ENCODE results near the gene PLA2G1B. TPM values are rescaled to one million over a fixed set of nuclear protein-coding genes. Genes with fewer than 3 reads are reported as not detected.

The PLA2G1B gene
- total RNA-seq, 2 donors from 2014 or later: 6,971 to 11,984 TPM

DNA sequence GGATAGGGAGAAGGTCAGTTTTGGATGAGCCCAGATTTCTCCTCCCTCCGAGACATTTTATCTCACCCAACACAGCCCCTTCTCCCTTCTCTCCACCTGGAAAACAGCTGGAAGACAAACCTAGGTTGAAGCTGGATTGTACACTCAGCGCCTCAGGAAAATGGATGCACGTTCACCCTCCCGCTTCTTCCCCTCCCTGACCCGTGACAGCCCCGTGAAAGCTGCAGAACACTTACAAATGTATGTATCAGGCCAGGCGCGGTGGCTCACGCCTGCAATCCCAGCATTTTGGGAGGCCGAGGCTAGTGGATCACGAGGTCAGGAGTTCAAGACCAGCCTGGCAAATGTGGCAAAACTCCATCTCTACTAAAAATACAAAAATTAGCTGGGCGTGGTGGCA is 40.1 kb downstream of the PLA2G1B start:
- H3K27me3 ChIP-seq: no peaks in the 10 kb centered on the region
- DNase-seq: no peak
- WGBS, 2 donors: 81 to 86% methylated on average over 10 to 12 of the region's 12 CpGs
- intact Hi-C loops (cut with DNase I): no loop called here
- no peaks in the 10 kb centered on the region for H3K9me3 ChIP-seq
- TF ChIP-seq POLR2A (IDR thresholded peaks at IDR 0.05): no peak
- TF ChIP-seq, protein P1, sequence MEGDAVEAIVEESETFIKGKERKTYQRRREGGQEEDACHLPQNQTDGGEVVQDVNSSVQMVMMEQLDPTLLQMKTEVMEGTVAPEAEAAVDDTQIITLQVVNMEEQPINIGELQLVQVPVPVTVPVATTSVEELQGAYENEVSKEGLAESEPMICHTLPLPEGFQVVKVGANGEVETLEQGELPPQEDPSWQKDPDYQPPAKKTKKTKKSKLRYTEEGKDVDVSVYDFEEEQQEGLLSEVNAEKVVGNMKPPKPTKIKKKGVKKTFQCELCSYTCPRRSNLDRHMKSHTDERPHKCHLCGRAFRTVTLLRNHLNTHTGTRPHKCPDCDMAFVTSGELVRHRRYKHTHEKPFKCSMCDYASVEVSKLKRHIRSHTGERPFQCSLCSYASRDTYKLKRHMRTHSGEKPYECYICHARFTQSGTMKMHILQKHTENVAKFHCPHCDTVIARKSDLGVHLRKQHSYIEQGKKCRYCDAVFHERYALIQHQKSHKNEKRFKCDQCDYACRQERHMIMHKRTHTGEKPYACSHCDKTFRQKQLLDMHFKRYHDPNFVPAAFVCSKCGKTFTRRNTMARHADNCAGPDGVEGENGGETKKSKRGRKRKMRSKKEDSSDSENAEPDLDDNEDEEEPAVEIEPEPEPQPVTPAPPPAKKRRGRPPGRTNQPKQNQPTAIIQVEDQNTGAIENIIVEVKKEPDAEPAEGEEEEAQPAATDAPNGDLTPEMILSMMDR (IDR thresholded peaks at IDR 0.05): no peak
- no peak for ATAC-seq
- H3K36me3 ChIP-seq (replicated peaks in 1 of 2; ENCODE audit: insufficient read depth in 1 of 2, low read depth in 2 of 2): no peaks in the 10 kb centered on the region
- H3K27ac ChIP-seq: no peak overlapping the region
- H3K4me1 ChIP-seq: peaks cover 12% of the 10 kb centered on the region
- H3K4me3 ChIP-seq: no peak overlapping the region

DNA sequence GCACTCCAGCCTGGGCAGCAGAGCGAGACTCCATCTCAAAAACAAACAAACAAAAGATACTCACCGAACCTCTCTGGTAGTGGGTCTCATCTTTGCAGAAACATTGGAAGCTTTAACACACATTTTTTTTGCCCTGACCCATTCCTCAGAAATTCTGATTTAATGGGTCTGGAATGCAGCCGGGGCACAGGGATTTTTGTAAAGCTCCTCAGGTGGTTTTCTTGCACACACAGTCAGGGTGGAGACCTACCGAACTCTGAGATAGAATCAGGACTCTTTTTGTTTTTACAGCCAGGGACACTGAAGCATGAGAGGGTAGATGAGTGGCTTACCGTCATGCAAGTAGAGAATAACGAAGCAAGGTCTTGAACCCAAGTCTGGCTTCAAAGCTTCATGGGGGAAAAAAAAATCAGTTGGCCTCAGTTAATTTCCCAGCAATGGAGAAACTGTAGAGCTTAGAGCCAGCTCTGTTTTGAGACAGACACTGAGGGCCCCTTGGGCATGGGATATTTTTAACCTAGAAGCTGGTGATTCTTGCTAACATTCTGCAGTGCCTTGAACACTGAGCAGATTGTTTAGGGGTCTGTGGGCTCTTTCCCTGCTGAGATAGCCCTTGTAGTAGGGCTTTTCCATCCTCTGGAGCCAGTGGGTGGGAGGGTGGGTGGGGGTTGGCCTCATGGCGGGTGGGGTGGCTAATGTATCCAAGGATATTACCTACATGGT is 40.6 kb downstream of the PLA2G1B start:
- no peak for DNase-seq
- intact Hi-C loops (cut with DNase I): no loop called here

GRCh38 chr12:120284381-120284780 is 43.2 kb downstream of the PLA2G1B start:
- 72 to 77% methylated on average over 3 of the region's 3 CpGs for WGBS, 2 donors
- ATAC-seq (no peak), DNase-seq (no peak)
- H3K27me3 ChIP-seq: no peaks in the 10 kb centered on the region
- no peaks in the 10 kb centered on the region for H3K36me3 ChIP-seq (replicated peaks in 1 of 2; ENCODE audit: insufficient read depth in 1 of 2, low read depth in 2 of 2)
- H3K4me1 ChIP-seq: no peaks in the 10 kb centered on the region
- no peak overlapping the region for H3K27ac ChIP-seq
- intact Hi-C loops (cut with DNase I): no loop called here
- TF ChIP-seq, protein P1 (IDR thresholded peaks at IDR 0.05): no peak
- TF ChIP-seq POLR2A (IDR thresholded peaks at IDR 0.05): no peak
- no peaks in the 10 kb centered on the region for H3K9me3 ChIP-seq
- no peak overlapping the region for H3K4me3 ChIP-seq

More for the DNA sequence above, 40.6 kb downstream of the PLA2G1B start:
- Histone ChIP-seq H3K4me1 (peaks cover 12% of the 10 kb centered on the region), H3K27me3 (no peaks in the 10 kb centered on the region), H3K9me3 (no peaks in the 10 kb centered on the region), H3K36me3 (replicated peaks in 1 of 2; ENCODE audit: insufficient read depth in 1 of 2, low read depth in 2 of 2) (no peaks in the 10 kb centered on the region), H3K27ac (no peak overlapping the region), H3K4me3 (no peak overlapping the region)
- TF ChIP-seq, protein P1 (IDR thresholded peaks at IDR 0.05): no peak
- no peak for TF ChIP-seq POLR2A (IDR thresholded peaks at IDR 0.05)
- no peak for ATAC-seq
- WGBS, 2 donors: 64 to 83% methylated on average over 7 of the region's 7 CpGs

DNA sequence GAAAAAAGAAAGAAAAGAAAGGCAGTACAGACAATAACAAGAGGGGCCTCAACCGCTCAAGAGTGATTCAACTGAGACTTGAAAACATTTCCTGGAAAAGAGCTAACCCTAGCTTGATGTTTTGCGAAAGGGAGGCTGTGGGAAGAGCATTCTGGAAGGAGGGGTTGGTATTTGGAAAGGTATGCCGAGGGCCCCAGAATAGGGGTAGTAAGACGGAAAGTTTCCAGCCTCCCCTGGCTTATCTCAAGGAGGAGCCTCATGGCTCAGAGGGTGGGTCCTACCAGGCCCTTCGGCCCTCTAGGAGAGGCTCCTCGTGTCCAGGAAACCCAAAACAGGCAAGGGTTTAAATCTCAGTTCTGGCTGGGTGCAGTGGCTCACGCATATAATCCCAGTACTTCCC is 44.3 kb downstream of the PLA2G1B start:
- no peak overlapping the region for H3K4me3 ChIP-seq
- TF ChIP-seq POLR2A (IDR thresholded peaks at IDR 0.05): no peak
- TF ChIP-seq, protein P1 (IDR thresholded peaks at IDR 0.05): no peak
- no peaks in the 10 kb centered on the region for H3K27me3 ChIP-seq
- H3K4me1 ChIP-seq: no peaks in the 10 kb centered on the region
- 82 to 86% methylated on average over 7 of the region's 7 CpGs for WGBS, 2 donors
- no peaks in the 10 kb centered on the region for H3K36me3 ChIP-seq (replicated peaks in 1 of 2; ENCODE audit: insufficient read depth in 1 of 2, low read depth in 2 of 2)
- no peaks in the 10 kb centered on the region for H3K9me3 ChIP-seq
- no peak overlapping the region for H3K27ac ChIP-seq
- no peak for ATAC-seq
- no peak for DNase-seq
- intact Hi-C loops (cut with DNase I): no loop called here

Measured in body of pancreas (tissue), 4 donors.